ENCODE data around the gene BCO1.
A peak's percentile ranks its signal among the peaks of the same experiment; 100 is the strongest.

The BCO1 gene

GRCh38 chr16:81318711-81319110 is 80.2 kb downstream of the BCO1 start:
- no peak for DNase-seq (ENCODE audit: low spot score)

GRCh38 chr16:81319221-81319912 is 80.9 kb downstream of the BCO1 start:
- DNase-seq (ENCODE audit: low spot score): peak; percentile 61

GRCh38 chr16:81321039-81321438 is 82.5 kb downstream of the BCO1 start:
- no peak for DNase-seq (ENCODE audit: low spot score)

- DNase-seq (ENCODE audit: low spot score): no peak
Measured at GRCh38 chr16:81321536-81321935, 83.0 kb downstream of the BCO1 start.

- peak; percentile 57 for DNase-seq (ENCODE audit: low spot score)
Measured at GRCh38 chr16:81324808-81325207, 86.3 kb downstream of the BCO1 start.

- no peak for DNase-seq (ENCODE audit: low spot score)
Measured at GRCh38 chr16:81327011-81327410, 88.5 kb downstream of the BCO1 start.

GRCh38 chr16:81327447-81328196 is 89.1 kb downstream of the BCO1 start:
- DNase-seq (ENCODE audit: low spot score): no peak

- DNase-seq (ENCODE audit: low spot score): no peak
Measured at GRCh38 chr16:81329947-81330346, 91.5 kb downstream of the BCO1 start.

- DNase-seq (ENCODE audit: low spot score): no peak
Measured at GRCh38 chr16:81333356-81333755, 94.9 kb downstream of the BCO1 start.

GRCh38 chr16:81335669-81336068 is 97.2 kb downstream of the BCO1 start:
- DNase-seq (ENCODE audit: low spot score): no peak

GRCh38 chr16:81337097-81337496 is 98.6 kb downstream of the BCO1 start:
- DNase-seq (ENCODE audit: low spot score): no peak
